H1 (cell line): Measurements from ENCODE around the gene BZW1. TPM values are rescaled to one million over a fixed set of nuclear protein-coding genes. Genes with fewer than 3 reads are reported as not detected.

ENCODE experiments used
- CBX8 ChIP-seq: fragments of 300-800, 300-1000 bp; sonication (generic); IDR thresholded peaks from 2 replicates; pipeline ENCODE4 v1.7.1; 2016; ENCODE audit warnings: low read depth, low read length, borderline replicate concordance
- CTBP2 ChIP-seq: IDR thresholded peaks from 2 replicates; pipeline ENCODE4 v1.7.0; 2011; ENCODE audit warnings: borderline replicate concordance, mild to moderate bottlenecking, moderate library complexity, mixed read lengths, low read length; ENCODE audit not compliant: insufficient read depth, insufficient read length
- FOSL1 ChIP-seq: IDR thresholded peaks from 2 replicates; pipeline ENCODE4 v1.6.1; 2011; ENCODE audit warnings: mild to moderate bottlenecking, low read depth, low read length, moderate library complexity; ENCODE audit not compliant: insufficient read depth
- KDM5A ChIP-seq: fragments of 200-600 bp; IDR thresholded peaks from 2 replicates; pipeline ENCODE4 v1.7.1; 2012; ENCODE audit warnings: mild to moderate bottlenecking, low read length, inconsistent platforms, mixed read lengths
- NANOG ChIP-seq: IDR thresholded peaks from 2 replicates; pipeline ENCODE4 v1.6.1; 2011; ENCODE audit warnings: low read length, low read depth, mild to moderate bottlenecking, inconsistent platforms; ENCODE audit not compliant: insufficient read depth, poor library complexity, severe bottlenecking
- RBBP5 ChIP-seq: IDR thresholded peaks from 2 replicates; pipeline ENCODE4 v1.7.1; 2012; ENCODE audit warnings: low read depth, mild to moderate bottlenecking, inconsistent platforms, low read length, moderate library complexity, borderline replicate concordance
- SP1 ChIP-seq: IDR thresholded peaks from 2 replicates; pipeline ENCODE4 v1.6.1; 2011; ENCODE audit warnings: low read depth, low read length
- TAF1 ChIP-seq: IDR thresholded peaks from 2 replicates; pipeline ENCODE4 v1.6.1; 2011; ENCODE audit warnings: mild to moderate bottlenecking, low read depth, low read length
- TCF12 ChIP-seq: IDR thresholded peaks from 2 replicates; pipeline ENCODE4 v1.6.1; 2011; ENCODE audit warnings: low read depth, mild to moderate bottlenecking, low read length
- polyA plus RNA-seq, 7 experiments: library from polyadenylated mRNA; depleted of rRNA in 3 of 7; stranded (reverse) in 5 of 7; unstranded in 2 of 7; fragments of >200 nt in 5 of 7; fragments of 200-250 nt in 2 of 7; gene quantifications; 1 replicate in 5 of 7; 2 replicates in 1 of 7; 4 replicates in 1 of 7; pipeline versions ENCODE4 v1.2.1 to v1.2.3, GENCODE V29; 2011 to 2013; ENCODE audit warnings: missing spikeins in 2 of 7, mixed read lengths in 2 of 7
- total RNA-seq: library from RNA; stranded (reverse); fragmentation: NEBNext Ultra II Directional; extraction: Animal tissue kit (Norgen Biotek cat#: 25700); gene quantifications from 2 replicates; pipeline ENCODE4 v1.2.1, GENCODE V29; 2021
- TF ChIP-seq, protein P1 (sequence below): fragments of 300-600 bp; sonication (generic); IDR thresholded peaks from 2 replicates; pipeline ENCODE4 v1.7.1; 2012; ENCODE audit warnings: low read length, moderate library complexity, mild to moderate bottlenecking, inconsistent platforms; ENCODE audit not compliant: insufficient replicate concordance

Gene BZW1
- total and polyA plus RNA-seq, 2 of the 8 experiments (the other 6 are each of a cell fraction or from before 2014, with no cell fraction given) = 152 to 335 TPM

DNA sequence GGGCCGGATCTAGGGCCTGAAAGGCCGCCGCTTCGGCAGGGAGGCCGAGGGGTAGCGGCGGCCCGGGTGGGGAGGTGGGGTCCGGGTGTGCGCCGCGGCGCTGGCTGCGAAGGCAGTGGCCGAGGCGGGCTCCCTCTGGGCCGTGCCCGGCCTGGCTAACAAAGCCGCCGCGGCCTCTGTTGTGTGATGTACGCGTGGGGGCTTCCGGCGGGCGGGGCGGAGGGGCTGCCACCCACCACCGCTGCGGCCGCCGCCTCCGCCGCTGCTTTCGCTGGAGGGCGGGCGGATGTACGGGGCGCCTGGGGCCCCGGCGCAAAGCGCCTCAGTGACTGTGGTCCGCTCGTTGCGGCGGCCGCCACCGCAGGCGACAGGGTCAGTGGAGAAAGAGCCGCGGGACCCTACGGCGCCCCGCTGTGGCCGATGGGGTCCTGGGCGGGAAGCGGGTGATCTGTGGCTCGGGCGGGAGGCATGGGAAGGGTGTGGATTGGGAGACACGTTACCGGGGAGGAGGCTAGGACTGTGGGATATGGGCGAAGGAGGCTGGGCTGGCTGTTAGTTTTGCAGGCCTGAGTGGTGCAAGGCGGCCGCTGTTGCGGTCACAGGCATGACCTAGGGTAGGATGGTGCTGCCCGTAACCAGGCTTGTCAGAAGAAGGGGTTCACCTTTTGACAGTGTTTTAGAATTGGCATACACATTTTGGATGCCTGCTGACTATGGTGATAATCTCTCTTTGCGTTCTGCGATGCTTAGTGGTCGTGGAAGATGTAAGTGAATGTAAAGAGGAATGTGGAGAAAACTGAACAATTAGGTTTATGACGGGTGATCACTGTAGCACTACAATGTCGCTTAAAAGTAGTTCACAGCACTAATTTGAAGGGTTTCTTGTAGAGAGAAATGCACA lies 662 bp downstream of the BZW1 start (continued):
- TF ChIP-seq, protein P1, sequence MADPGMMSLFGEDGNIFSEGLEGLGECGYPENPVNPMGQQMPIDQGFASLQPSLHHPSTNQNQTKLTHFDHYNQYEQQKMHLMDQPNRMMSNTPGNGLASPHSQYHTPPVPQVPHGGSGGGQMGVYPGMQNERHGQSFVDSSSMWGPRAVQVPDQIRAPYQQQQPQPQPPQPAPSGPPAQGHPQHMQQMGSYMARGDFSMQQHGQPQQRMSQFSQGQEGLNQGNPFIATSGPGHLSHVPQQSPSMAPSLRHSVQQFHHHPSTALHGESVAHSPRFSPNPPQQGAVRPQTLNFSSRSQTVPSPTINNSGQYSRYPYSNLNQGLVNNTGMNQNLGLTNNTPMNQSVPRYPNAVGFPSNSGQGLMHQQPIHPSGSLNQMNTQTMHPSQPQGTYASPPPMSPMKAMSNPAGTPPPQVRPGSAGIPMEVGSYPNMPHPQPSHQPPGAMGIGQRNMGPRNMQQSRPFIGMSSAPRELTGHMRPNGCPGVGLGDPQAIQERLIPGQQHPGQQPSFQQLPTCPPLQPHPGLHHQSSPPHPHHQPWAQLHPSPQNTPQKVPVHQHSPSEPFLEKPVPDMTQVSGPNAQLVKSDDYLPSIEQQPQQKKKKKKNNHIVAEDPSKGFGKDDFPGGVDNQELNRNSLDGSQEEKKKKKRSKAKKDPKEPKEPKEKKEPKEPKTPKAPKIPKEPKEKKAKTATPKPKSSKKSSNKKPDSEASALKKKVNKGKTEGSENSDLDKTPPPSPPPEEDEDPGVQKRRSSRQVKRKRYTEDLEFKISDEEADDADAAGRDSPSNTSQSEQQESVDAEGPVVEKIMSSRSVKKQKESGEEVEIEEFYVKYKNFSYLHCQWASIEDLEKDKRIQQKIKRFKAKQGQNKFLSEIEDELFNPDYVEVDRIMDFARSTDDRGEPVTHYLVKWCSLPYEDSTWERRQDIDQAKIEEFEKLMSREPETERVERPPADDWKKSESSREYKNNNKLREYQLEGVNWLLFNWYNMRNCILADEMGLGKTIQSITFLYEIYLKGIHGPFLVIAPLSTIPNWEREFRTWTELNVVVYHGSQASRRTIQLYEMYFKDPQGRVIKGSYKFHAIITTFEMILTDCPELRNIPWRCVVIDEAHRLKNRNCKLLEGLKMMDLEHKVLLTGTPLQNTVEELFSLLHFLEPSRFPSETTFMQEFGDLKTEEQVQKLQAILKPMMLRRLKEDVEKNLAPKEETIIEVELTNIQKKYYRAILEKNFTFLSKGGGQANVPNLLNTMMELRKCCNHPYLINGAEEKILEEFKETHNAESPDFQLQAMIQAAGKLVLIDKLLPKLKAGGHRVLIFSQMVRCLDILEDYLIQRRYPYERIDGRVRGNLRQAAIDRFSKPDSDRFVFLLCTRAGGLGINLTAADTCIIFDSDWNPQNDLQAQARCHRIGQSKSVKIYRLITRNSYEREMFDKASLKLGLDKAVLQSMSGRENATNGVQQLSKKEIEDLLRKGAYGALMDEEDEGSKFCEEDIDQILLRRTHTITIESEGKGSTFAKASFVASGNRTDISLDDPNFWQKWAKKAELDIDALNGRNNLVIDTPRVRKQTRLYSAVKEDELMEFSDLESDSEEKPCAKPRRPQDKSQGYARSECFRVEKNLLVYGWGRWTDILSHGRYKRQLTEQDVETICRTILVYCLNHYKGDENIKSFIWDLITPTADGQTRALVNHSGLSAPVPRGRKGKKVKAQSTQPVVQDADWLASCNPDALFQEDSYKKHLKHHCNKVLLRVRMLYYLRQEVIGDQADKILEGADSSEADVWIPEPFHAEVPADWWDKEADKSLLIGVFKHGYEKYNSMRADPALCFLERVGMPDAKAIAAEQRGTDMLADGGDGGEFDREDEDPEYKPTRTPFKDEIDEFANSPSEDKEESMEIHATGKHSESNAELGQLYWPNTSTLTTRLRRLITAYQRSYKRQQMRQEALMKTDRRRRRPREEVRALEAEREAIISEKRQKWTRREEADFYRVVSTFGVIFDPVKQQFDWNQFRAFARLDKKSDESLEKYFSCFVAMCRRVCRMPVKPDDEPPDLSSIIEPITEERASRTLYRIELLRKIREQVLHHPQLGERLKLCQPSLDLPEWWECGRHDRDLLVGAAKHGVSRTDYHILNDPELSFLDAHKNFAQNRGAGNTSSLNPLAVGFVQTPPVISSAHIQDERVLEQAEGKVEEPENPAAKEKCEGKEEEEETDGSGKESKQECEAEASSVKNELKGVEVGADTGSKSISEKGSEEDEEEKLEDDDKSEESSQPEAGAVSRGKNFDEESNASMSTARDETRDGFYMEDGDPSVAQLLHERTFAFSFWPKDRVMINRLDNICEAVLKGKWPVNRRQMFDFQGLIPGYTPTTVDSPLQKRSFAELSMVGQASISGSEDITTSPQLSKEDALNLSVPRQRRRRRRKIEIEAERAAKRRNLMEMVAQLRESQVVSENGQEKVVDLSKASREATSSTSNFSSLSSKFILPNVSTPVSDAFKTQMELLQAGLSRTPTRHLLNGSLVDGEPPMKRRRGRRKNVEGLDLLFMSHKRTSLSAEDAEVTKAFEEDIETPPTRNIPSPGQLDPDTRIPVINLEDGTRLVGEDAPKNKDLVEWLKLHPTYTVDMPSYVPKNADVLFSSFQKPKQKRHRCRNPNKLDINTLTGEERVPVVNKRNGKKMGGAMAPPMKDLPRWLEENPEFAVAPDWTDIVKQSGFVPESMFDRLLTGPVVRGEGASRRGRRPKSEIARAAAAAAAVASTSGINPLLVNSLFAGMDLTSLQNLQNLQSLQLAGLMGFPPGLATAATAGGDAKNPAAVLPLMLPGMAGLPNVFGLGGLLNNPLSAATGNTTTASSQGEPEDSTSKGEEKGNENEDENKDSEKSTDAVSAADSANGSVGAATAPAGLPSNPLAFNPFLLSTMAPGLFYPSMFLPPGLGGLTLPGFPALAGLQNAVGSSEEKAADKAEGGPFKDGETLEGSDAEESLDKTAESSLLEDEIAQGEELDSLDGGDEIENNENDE = no peak
- no peak for TF ChIP-seq TAF1
- TF ChIP-seq SP1 = no peak
- no peak for TF ChIP-seq KDM5A
- peak; percentile 74; the same call in 1 of the 2 replicates for TF ChIP-seq RBBP5
- TF ChIP-seq CBX8 = no peak
- no peak for TF ChIP-seq CTBP2
- TF ChIP-seq FOSL1 = no peak
- TF ChIP-seq TCF12 = no peak
- TF ChIP-seq NANOG = no peak
